Small intestine (tissue), 7 donors: ENCODE data around the gene PIP4K2C. TPM values are rescaled to one million over a fixed set of nuclear protein-coding genes. Genes with fewer than 3 reads are reported as not detected.
"Not testable (repeated sequence)": the region's sequence is repeated elsewhere in the genome, so short reads cannot be mapped to it uniquely, and the experiment has no call there.

Experiments
- DNase-seq, 2 donors: peaks; one replicate each; pipeline versions ENCODE4 v3.0.0 to v3.0.0-alpha.2; 2013
- FAIRE-seq: peaks from 2 replicates; lab custom pipeline; 2012; peaks lifted over from hg19 to GRCh38; lab: Jason Lieb, UNC
- H3K27ac ChIP-seq, 3 donors: one replicate each; pipeline ENCODE4 v1.5.1; 2013; ENCODE audit warnings: low read length in 2 of 3, mild to moderate bottlenecking in 2 of 3, control low read depth in 1 of 3, inconsistent platforms in 1 of 3, low read depth in 1 of 3, moderate library complexity in 1 of 3
- H3K27me3 ChIP-seq, 3 donors: one replicate each; pipeline ENCODE4 v1.6.1; 2013; ENCODE audit warnings: low read length in 3 of 3, inconsistent platforms in 1 of 3; ENCODE audit not compliant: control insufficient read depth in 3 of 3, insufficient read depth in 3 of 3
- H3K36me3 ChIP-seq, 3 donors: one replicate each; pipeline ENCODE4 v1.6.1; 2013; ENCODE audit warnings: low read length in 3 of 3, inconsistent platforms in 1 of 3, low read depth in 1 of 3, mild to moderate bottlenecking in 1 of 3, moderate library complexity in 1 of 3; ENCODE audit not compliant: control insufficient read depth in 3 of 3, insufficient read depth in 2 of 3
- H3K4me1 ChIP-seq, 3 donors: one replicate each; pipeline ENCODE4 v1.6.1; 2013; ENCODE audit warnings: low read length in 2 of 3, inconsistent platforms in 1 of 3, low read depth in 1 of 3, mild to moderate bottlenecking in 1 of 3, moderate library complexity in 1 of 3; ENCODE audit not compliant: control insufficient read depth in 3 of 3, insufficient read depth in 2 of 3
- H3K4me3 ChIP-seq, 3 donors: one replicate each; pipeline ENCODE4 v1.5.1; 2013; ENCODE audit warnings: low read length in 3 of 3, control low read depth in 1 of 3, inconsistent platforms in 1 of 3, low read depth in 1 of 3, mild to moderate bottlenecking in 1 of 3, moderate library complexity in 1 of 3
- H3K9me3 ChIP-seq, 2 donors: one replicate each; pipeline ENCODE4 v1.6.1; 2013; ENCODE audit warnings: low read depth in 1 of 2, low read length in 1 of 2; ENCODE audit not compliant: control insufficient read depth in 2 of 2, insufficient read depth in 1 of 2
- WGBS, 3 donors: extraction: QIAGEN DNeasy Blood & Tissue Kit; methylation state at CpG; one replicate each; pipeline ENCODE4 v1.1.7; 2013; 5-methylcytosine and 5-hydroxymethylcytosine counted together
- polyA plus RNA-seq, 4 donors: library from polyadenylated mRNA; stranded (reverse) in 3 of 4; unstranded in 1 of 4; fragments of 200-250 nt in 3 of 4; fragments of 120-200 nt in 1 of 4; gene quantifications; one replicate each; pipeline versions ENCODE4 v1.2.1 to v1.2.3, GENCODE V29; 2013
- donor health status: healthy with polysubstance abuse.
- donor health status: control.
- donor health status: control.
- donor health status: Bipolar disorder and iron deficiency.
- donor health status: healthy.

The PIP4K2C gene
- polyA plus RNA-seq, 4 donors: 16.1 to 26.4 (median 17.8) TPM

- Histone ChIP-seq H3K27me3 (peaks cover 0 to 66% (median 6%) of the 10 kb centered on the region in 3 donors), H3K4me3 (no peak overlapping the region), H3K27ac (no peak overlapping the region), H3K36me3 (no peaks in the 10 kb centered on the region), H3K9me3 (no peaks in the 10 kb centered on the region), H3K4me1 (no peaks in the 10 kb centered on the region)
- 58 to 67% (median 60%) methylated on average over 6 of the region's 6 CpGs for WGBS, 3 donors
- DNase-seq (no peak), FAIRE-seq (no peak)
Observed at GRCh38 chr12:57552835-57553313, 38.1 kb upstream of the PIP4K2C start.

DNA sequence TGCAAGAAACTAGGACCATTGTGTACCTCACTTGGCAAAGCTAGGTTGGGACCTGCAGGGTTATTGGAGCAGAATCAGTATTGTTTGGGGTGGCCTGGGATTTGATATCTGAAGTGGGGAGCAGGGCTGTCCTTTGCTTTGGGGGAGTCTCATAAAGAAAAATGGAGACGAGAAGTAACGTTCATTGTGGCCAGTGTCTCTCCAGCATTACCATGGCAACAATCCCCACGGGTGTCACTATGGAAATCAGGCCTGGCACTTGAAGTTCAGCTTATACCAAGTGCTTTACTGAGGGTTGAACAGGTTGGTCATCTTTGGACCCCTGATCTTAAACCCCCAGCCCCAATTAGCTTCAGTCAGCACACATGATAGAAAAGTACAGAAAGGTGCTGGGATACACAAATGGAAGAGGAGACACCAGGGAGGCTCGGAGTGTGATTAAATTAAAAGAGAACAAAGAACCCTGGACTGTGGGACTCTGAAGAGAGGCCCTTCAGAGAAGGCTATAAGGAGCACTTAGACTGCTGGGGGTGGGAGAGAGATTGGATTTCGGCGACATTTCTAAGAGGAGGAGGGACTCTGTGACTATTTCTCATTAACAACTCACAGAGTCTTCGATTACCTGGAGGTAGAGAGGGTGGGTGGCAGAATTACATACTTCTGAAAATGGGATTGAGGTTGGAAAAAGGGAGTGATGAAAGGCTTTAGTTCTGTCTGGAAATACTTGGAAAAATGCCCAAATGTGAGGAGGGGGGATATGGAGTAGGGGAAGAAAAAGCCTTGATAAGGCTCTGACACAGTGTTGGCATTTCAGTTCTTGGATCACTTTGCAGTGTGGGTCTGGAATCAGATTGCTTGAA lies 37.4 kb upstream of the PIP4K2C start:
- no peak for FAIRE-seq
- DNase-seq: no peak
- H3K27me3 ChIP-seq: peaks cover 0 to 61% (median 6%) of the 10 kb centered on the region in 3 donors
- H3K9me3 ChIP-seq: no peaks in the 10 kb centered on the region
- H3K4me3 ChIP-seq: no peak overlapping the region
- no peaks in the 10 kb centered on the region for H3K4me1 ChIP-seq
- H3K27ac ChIP-seq: no peak overlapping the region
- 60 to 67% (median 63%) methylated on average over 7 of the region's 7 CpGs for WGBS, 3 donors
- H3K36me3 ChIP-seq: no peaks in the 10 kb centered on the region

DNA sequence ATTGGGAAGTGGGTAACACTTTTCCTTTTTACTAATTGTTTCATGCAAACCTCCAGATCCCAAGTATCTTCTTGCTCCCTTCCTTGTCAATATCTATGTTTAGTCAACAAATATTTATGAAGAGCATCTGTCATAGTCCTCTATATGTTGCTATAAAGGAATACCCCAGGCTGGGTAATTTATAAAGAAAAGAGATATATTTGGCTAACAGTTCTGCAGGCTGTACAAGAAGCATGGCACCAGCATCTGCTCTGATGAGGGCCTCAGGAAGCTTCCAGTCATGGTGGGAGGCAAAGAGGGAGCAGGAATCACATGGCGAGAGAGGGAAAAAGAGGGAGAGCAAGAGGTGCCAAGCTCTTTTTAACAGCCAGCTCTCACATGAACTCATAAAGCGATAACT lies 36.5 kb upstream of the PIP4K2C start:
- Histone ChIP-seq H3K9me3 (no peaks in the 10 kb centered on the region), H3K4me3 (no peak overlapping the region), H3K36me3 (no peaks in the 10 kb centered on the region), H3K27me3 (peaks cover 0 to 53% (median 3%) of the 10 kb centered on the region in 3 donors), H3K4me1 (no peaks in the 10 kb centered on the region), H3K27ac (no peak overlapping the region)
- WGBS, 3 donors: 90 to 94% (median 92%) methylated on average over 2 of the region's 2 CpGs
- DNase-seq (no peak), FAIRE-seq (no peak)

- DNase-seq: no peak
- no peaks in the 10 kb centered on the region for H3K36me3 ChIP-seq
- WGBS, 3 donors: 92 to 100% (median 100%) methylated on average over 1 of the region's 1 CpG
Observed at GRCh38 chr12:57554897-57555296, 36.1 kb upstream of the PIP4K2C start.

DNA sequence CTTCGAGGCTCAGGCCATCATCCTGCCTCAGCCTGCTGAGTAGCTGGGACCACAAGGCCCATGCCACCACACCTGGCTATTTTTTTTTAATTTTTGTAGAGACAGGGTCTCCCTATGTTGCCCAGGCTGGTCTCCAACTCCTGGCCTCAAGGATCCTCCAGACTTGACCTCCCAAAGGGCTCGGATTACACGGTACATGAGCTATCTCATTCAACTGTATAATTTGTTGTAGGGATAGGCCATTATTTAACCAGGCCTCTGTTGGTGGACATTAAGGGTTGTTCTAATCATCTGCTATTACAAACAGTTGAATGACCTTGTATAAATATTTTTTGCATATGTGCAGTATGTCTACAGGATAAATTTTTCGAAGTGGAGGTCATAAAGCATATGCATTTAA lies 32.1 kb upstream of the PIP4K2C start:
- H3K27ac ChIP-seq: no peak overlapping the region
- H3K36me3 ChIP-seq: no peaks in the 10 kb centered on the region
- peaks cover 0 to 21% (median 0%) of the 10 kb centered on the region in 3 donors for H3K27me3 ChIP-seq
- H3K9me3 ChIP-seq: no peaks in the 10 kb centered on the region
- no peaks in the 10 kb centered on the region for H3K4me1 ChIP-seq
- WGBS, 3 donors: 74 to 83% (median 82%) methylated on average over 4 of the region's 4 CpGs
- no peak overlapping the region for H3K4me3 ChIP-seq
- DNase-seq (no peak), FAIRE-seq (no peak)

More at GRCh38 chr12:57554897-57555296, 36.1 kb upstream of the PIP4K2C start:
- H3K9me3 ChIP-seq: no peaks in the 10 kb centered on the region
- H3K27me3 ChIP-seq: peaks cover 0 to 48% (median 3%) of the 10 kb centered on the region in 3 donors
- H3K27ac ChIP-seq: no peak overlapping the region
- H3K4me1 ChIP-seq: no peaks in the 10 kb centered on the region
- no peak for FAIRE-seq
- H3K4me3 ChIP-seq: no peak overlapping the region

DNA sequence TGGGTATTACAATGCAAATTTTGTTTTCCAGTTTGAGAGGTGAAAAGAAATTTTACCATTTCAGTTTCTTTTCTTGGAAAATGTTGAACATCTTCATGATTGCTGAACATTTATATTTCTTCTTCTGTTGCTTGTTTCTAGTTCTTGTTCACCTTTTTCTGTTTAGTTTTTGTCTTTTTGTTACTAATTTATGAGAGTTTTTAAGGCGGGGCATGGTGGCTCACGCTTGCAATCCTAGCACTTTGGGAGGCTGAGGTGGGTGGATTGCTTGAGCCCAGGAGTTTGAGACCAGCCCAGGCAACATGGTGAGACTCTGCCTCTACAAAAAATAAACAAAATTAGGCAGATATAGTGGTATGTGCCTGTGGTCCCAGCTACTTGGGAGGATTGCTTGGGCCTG lies 30.5 kb upstream of the PIP4K2C start:
- Histone ChIP-seq H3K4me3 (no peak overlapping the region), H3K36me3 (no peaks in the 10 kb centered on the region), H3K27ac (no peak overlapping the region), H3K9me3 (no peaks in the 10 kb centered on the region), H3K27me3 (peaks cover 0 to 17% (median 0%) of the 10 kb centered on the region in 3 donors), H3K4me1 (no peaks in the 10 kb centered on the region)
- DNase-seq (no peak), FAIRE-seq (no peak)
- WGBS, 3 donors: 84 to 87% (median 86%) methylated on average over 2 of the region's 2 CpGs

DNA sequence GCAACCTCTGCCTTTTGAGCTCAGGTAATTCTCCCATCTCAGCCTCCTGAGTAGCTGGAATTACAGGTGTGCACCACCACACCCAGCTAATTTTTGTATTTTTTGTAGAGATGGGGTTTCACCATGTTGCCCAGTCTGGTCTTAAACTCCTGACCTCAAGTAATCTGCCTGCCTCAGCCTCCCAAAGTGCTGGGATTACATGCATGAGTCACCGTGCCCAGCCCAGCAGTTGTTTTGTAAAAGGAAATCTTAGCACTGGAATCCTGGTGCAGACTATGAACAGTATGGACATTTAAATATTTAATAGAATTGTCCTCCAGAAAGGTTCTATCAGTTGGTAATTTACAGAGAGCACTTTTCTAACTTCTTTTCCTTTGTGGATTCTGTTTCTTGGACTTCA lies 29.9 kb upstream of the PIP4K2C start:
- not testable (repeated sequence) for FAIRE-seq, H3K36me3 ChIP-seq, H3K27ac ChIP-seq, H3K9me3 ChIP-seq, H3K4me1 ChIP-seq, H3K4me3 ChIP-seq
- peaks cover 0 to 17% (median 0%) of the 10 kb centered on the region in 3 donors for H3K27me3 ChIP-seq
- WGBS, 3 donors: 26 to 56% (median 29%) methylated on average over 1 of the region's 1 CpG
- DNase-seq: peak in 1 of 2 donors; percentile 17

GRCh38 chr12:57563358-57563757 lies 27.6 kb upstream of the PIP4K2C start:
- Histone ChIP-seq H3K4me1 (no peaks in the 10 kb centered on the region), H3K27me3 (peaks cover 0 to 17% (median 0%) of the 10 kb centered on the region in 3 donors), H3K4me3 (no peak overlapping the region), H3K36me3 (no peaks in the 10 kb centered on the region), H3K9me3 (no peaks in the 10 kb centered on the region), H3K27ac (no peak overlapping the region)
- DNase-seq (no peak), FAIRE-seq (no peak)
- 45 to 60% (median 60%) methylated on average over 4 of the region's 4 CpGs for WGBS, 3 donors
